WI38 (cell line): ENCODE measurements around the gene SLC9A9.

Experiments
- H3K4me3 ChIP-seq: 2 replicates; pipeline ENCODE4 v1.5.1; 2011; ENCODE audit warnings: low read depth, mild to moderate bottlenecking, control low read depth, low read length
- CTCF ChIP-seq: IDR thresholded peaks from 2 replicates; pipeline ENCODE4 v1.5.1; 2012; ENCODE audit warnings: low read depth, mild to moderate bottlenecking, control low read depth, low read length

Gene SLC9A9

GRCh38 chr3:143331350-143331749 lies 516.9 kb downstream of the SLC9A9 start:
- no peak overlapping the region for H3K4me3 ChIP-seq
- no peak for TF ChIP-seq CTCF

GRCh38 chr3:143330296-143330868 lies 517.9 kb downstream of the SLC9A9 start:
- no peak overlapping the region for H3K4me3 ChIP-seq

GRCh38 chr3:143329567-143330211 lies 518.6 kb downstream of the SLC9A9 start:
- no peak overlapping the region for H3K4me3 ChIP-seq
- TF ChIP-seq CTCF, result no peak

More at GRCh38 chr3:143330296-143330868, 517.9 kb downstream of the SLC9A9 start:
- no peak for TF ChIP-seq CTCF

GRCh38 chr3:143328451-143328850 lies 519.8 kb downstream of the SLC9A9 start:
- no peak overlapping the region for H3K4me3 ChIP-seq
- no peak for TF ChIP-seq CTCF

- no peak for TF ChIP-seq CTCF
- H3K4me3 ChIP-seq, result no peak overlapping the region
Measured at GRCh38 chr3:143326983-143327778, 521.1 kb downstream of the SLC9A9 start.

GRCh38 chr3:143321058-143321769 lies 527.1 kb downstream of the SLC9A9 start:
- no peak for TF ChIP-seq CTCF
- no peak overlapping the region for H3K4me3 ChIP-seq
